H1 (cell line): ENCODE data around the gene GPR18. TPM values are rescaled to one million over a fixed set of nuclear protein-coding genes. Genes with fewer than 3 reads are reported as not detected.

Experiments used
- BCL11A ChIP-seq, 2 experiments: IDR thresholded peaks; one replicate each; pipeline ENCODE4 v1.6.1; 2011; ENCODE audit warnings: low read depth in 2 of 2, low read length in 2 of 2, mild to moderate bottlenecking in 2 of 2
- SIX5 ChIP-seq: IDR thresholded peaks from 2 replicates; pipeline ENCODE4 v1.6.1; 2011; ENCODE audit warnings: mild to moderate bottlenecking, low read depth, low read length
- TAF7 ChIP-seq: optimal IDR thresholded peaks from 2 replicates; pipeline ENCODE3; 2011; ENCODE audit warnings: low read depth, mild to moderate bottlenecking, inconsistent platforms, low read length, moderate library complexity, borderline replicate concordance
- polyA plus RNA-seq, 7 experiments: library from polyadenylated mRNA; depleted of rRNA in 3 of 7; stranded (reverse) in 5 of 7; unstranded in 2 of 7; fragments of >200 nt in 5 of 7; fragments of 200-250 nt in 2 of 7; gene quantifications; 1 replicate in 5 of 7; 2 replicates in 1 of 7; 4 replicates in 1 of 7; pipeline versions ENCODE4 v1.2.1 to v1.2.3, GENCODE V29; 2011 to 2013; ENCODE audit warnings: missing spikeins in 2 of 7, mixed read lengths in 2 of 7
- total RNA-seq: library from RNA; stranded (reverse); fragmentation: NEBNext Ultra II Directional; extraction: Animal tissue kit (Norgen Biotek cat#: 25700); gene quantifications from 2 replicates; pipeline ENCODE4 v1.2.1, GENCODE V29; 2021
- TF ChIP-seq, protein P1 (sequence below): IDR thresholded peaks from 2 replicates; pipeline ENCODE4 v1.6.1; 2012; ENCODE audit warnings: inconsistent platforms

GPR18 gene
- total and polyA plus RNA-seq, 2 of the 8 experiments (the other 6 are each of a cell fraction or from before 2014, with no cell fraction given): not detected

DNA sequence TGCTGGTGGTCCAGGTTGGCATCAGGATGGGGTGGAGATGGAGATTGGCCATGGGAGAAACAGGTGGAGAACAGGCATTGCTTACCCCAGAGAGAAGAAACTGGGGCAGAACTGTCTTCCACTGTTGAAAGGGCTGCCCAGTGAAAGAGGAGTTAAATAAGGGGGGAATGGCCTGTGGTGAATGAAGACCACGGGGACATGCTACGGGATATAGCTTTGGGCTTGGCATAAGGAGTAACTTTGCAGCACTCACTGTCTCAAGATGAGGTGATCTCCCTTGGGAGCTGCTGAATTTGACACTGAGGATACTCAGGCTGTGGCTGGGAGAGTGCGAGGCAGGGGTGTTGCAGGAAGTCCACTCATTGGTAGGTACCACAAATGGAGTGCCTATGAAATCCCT, 10.6 kb upstream of the GPR18 start (continued):
- TF ChIP-seq SIX5 (no peak), BCL11A (IDR thresholded peaks at IDR 0.05; ENCODE audit: low read depth in 2 of 2, low read length in 2 of 2) (no peak), TAF7 (no peak)
- TF ChIP-seq, protein P1, sequence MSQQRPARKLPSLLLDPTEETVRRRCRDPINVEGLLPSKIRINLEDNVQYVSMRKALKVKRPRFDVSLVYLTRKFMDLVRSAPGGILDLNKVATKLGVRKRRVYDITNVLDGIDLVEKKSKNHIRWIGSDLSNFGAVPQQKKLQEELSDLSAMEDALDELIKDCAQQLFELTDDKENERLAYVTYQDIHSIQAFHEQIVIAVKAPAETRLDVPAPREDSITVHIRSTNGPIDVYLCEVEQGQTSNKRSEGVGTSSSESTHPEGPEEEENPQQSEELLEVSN: no peak
- TF ChIP-seq, all 59 proteins: peak for 0
